H1 (cell line): Measurements from ENCODE around the gene CST7. TPM values are rescaled to one million over a fixed set of nuclear protein-coding genes. Genes with fewer than 3 reads are reported as not detected.

Experiments used
- GTF2F1 ChIP-seq: IDR thresholded peaks from 2 replicates; pipeline ENCODE4 v1.6.1; 2012; ENCODE audit warnings: low read depth, low read length, improper control_type of control experiment, borderline replicate concordance
- SP1 ChIP-seq: IDR thresholded peaks from 2 replicates; pipeline ENCODE4 v1.6.1; 2011; ENCODE audit warnings: low read depth, low read length
- polyA plus RNA-seq, 7 experiments: library from polyadenylated mRNA; depleted of rRNA in 3 of 7; stranded (reverse) in 5 of 7; unstranded in 2 of 7; fragments of >200 nt in 5 of 7; fragments of 200-250 nt in 2 of 7; gene quantifications; 1 replicate in 5 of 7; 2 replicates in 1 of 7; 4 replicates in 1 of 7; pipeline versions ENCODE4 v1.2.1 to v1.2.3, GENCODE V29; 2011 to 2013; ENCODE audit warnings: missing spikeins in 2 of 7, mixed read lengths in 2 of 7
- total RNA-seq: library from RNA; stranded (reverse); fragmentation: NEBNext Ultra II Directional; extraction: Animal tissue kit (Norgen Biotek cat#: 25700); gene quantifications from 2 replicates; pipeline ENCODE4 v1.2.1, GENCODE V29; 2021
- TF ChIP-seq, protein P1 (sequence below): IDR thresholded peaks from 2 replicates; pipeline ENCODE4 v1.6.1; 2012; ENCODE audit warnings: low read length, inconsistent platforms

CST7 gene
- total and polyA plus RNA-seq, 2 of the 8 experiments (the other 6 are each of a cell fraction or from before 2014, with no cell fraction given) = not detected

DNA sequence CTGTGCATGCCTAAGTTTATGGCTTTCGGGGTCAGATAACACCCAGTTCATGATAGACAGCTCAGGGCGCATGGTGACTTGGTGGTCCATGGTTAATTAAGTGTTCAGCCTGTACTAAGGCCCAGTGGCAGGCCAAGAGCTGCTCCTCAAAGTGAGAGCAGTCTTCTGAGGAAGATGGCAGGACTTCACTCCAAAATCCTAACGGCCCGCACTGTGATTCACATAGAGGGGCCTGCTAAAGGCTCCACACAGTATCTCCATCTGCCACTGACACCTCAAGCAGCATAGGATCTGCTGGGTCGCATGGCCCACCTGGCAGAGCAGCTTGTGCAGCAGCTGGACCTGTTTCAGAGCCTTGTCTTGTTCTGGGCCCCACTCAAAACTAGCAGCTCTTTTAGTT lies 10.6 kb upstream of the CST7 start (continued):
- TF ChIP-seq, protein P1, sequence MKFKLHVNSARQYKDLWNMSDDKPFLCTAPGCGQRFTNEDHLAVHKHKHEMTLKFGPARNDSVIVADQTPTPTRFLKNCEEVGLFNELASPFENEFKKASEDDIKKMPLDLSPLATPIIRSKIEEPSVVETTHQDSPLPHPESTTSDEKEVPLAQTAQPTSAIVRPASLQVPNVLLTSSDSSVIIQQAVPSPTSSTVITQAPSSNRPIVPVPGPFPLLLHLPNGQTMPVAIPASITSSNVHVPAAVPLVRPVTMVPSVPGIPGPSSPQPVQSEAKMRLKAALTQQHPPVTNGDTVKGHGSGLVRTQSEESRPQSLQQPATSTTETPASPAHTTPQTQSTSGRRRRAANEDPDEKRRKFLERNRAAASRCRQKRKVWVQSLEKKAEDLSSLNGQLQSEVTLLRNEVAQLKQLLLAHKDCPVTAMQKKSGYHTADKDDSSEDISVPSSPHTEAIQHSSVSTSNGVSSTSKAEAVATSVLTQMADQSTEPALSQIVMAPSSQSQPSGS = no peak
- no peak for TF ChIP-seq GTF2F1
- no peak for TF ChIP-seq SP1
